HepG2 (cell line): ENCODE results near the gene VSX1. TPM values are rescaled to one million over a fixed set of nuclear protein-coding genes. Genes with fewer than 3 reads are reported as not detected.

Experiments
- ATAC-seq: fragments of 200-7000 bp; cut with Tn5 transposase; 3 replicates; pipeline ENCODE4 v1.9.1; 2020; ENCODE audit warnings: mild to moderate bottlenecking, moderate library complexity
- BruUV-seq: library from RNA; stranded (reverse); fragments of 400-500 nt; replicated peaks from 2 replicates; lab custom pipeline; 2021; lab: Mats Ljungman, UMichigan
- CTCF ChIA-PET: fragments of 300-600 bp; formaldehyde crosslinking; extraction: SDS; loops from one replicate; lab custom pipeline; 2021; ENCODE audit warnings: low total read pairs, inconsistent platforms, low intra/inter-chr PET ratio; lab: Yijun Ruan, JAX
- POLR2A ChIA-PET: fragments of 350-600 bp; sonication (Branson Sonifier 250); formaldehyde crosslinking; loops from one replicate; lab custom pipeline; 2020; ENCODE audit warnings: antibody characterized with exemption, inconsistent platforms; lab: Yijun Ruan, JAX
- DNase-seq: peaks from one replicate; pipeline ENCODE4 v3.0.0-alpha.2; 2015; ENCODE audit warnings: low spot score
- FAIRE-seq: peaks from 3 replicates; lab custom pipeline; 2011; peaks lifted over from hg19 to GRCh38; lab: Jason Lieb, UNC
- H2AFZ ChIP-seq: one replicate; pipeline ENCODE4 v1.6.1; 2011; ENCODE audit warnings: low read length, inconsistent platforms
- H3K27ac ChIP-seq: fragments of 300-600 bp; 3 replicates; pipeline ENCODE4 v1.8.0; 2011; ENCODE audit warnings: mixed run types, mild to moderate bottlenecking, mixed read lengths, low read length, inconsistent platforms; ENCODE audit not compliant: insufficient read depth; ENCODE audit errors: extremely low read length
- H3K27me3 ChIP-seq, 2 experiments: fragments of 200-600 bp in 1 of 2; 2 replicates in 1 of 2; 3 replicates in 1 of 2; pipeline versions ENCODE4 v1.6.0 to v1.8.0; 2011; ENCODE audit warnings: low read length in 2 of 2, mild to moderate bottlenecking in 2 of 2, moderate library complexity in 2 of 2, inconsistent platforms in 1 of 2; ENCODE audit not compliant: insufficient read depth in 2 of 2, control insufficient read depth in 1 of 2
- H3K36me3 ChIP-seq, 2 experiments: fragments of 200-600 bp in 1 of 2; replicated peaks in 1 of 2; 2 replicates in 1 of 2; 3 replicates in 1 of 2; pipeline versions ENCODE4 v1.5.1 to v1.8.0; 2011; ENCODE audit warnings: low read length in 2 of 2, inconsistent platforms in 1 of 2; ENCODE audit not compliant: insufficient read depth in 2 of 2, control insufficient read depth in 1 of 2
- H3K4me1 ChIP-seq: 2 replicates; pipeline ENCODE4 v1.5.1; 2012; ENCODE audit warnings: low read length, inconsistent platforms; ENCODE audit not compliant: insufficient read depth
- H3K4me2 ChIP-seq: 2 replicates; pipeline ENCODE4 v1.6.0; 2011; ENCODE audit warnings: low read depth, low read length, inconsistent platforms
- H3K4me3 ChIP-seq, 3 experiments: fragments of 200-600 bp in 1 of 3; sonication (generic), shearing (Covaris generic) in 1 of 3; replicated peaks in 1 of 3; 2 replicates each; pipeline ENCODE4 v1.5.1; 2011 to 2016; ENCODE audit warnings: low read length in 3 of 3, inconsistent platforms in 2 of 3, low read depth in 2 of 3, mild to moderate bottlenecking in 2 of 3, control low read depth in 1 of 3, mixed read lengths in 1 of 3; ENCODE audit not compliant: insufficient read depth in 1 of 3
- H3K79me2 ChIP-seq: one replicate; pipeline ENCODE4 v1.6.1; 2011; ENCODE audit warnings: low read length, inconsistent platforms; ENCODE audit not compliant: insufficient read depth
- H3K9ac ChIP-seq: 2 replicates; pipeline ENCODE4 v1.6.0; 2011; ENCODE audit warnings: mild to moderate bottlenecking, low read depth, low read length, inconsistent platforms; ENCODE audit not compliant: insufficient read depth
- H3K9me3 ChIP-seq: 2 replicates; pipeline ENCODE4 v1.5.1; 2012; ENCODE audit warnings: mild to moderate bottlenecking, low read length
- H4K20me1 ChIP-seq: 2 replicates; pipeline ENCODE4 v1.6.0; 2011; ENCODE audit warnings: inconsistent platforms, mild to moderate bottlenecking, low read length, moderate library complexity; ENCODE audit not compliant: insufficient read depth
- FOXA3 ChIP-seq: IDR thresholded peaks from 2 replicates; pipeline ENCODE4 v1.6.1; 2016; ENCODE audit warnings: missing genetic modification reagents, missing compliant biosample characterization
- HNF1A ChIP-seq, 2 experiments: sonication (generic) in 1 of 2; formaldehyde crosslinking in 1 of 2; IDR thresholded peaks; 2 replicates each; pipeline versions ENCODE4 v1.4.0 to v1.6.1; 2016 to 2020; ENCODE audit warnings: borderline replicate concordance in 1 of 2, low read depth in 1 of 2, mild to moderate bottlenecking in 1 of 2, missing genetic modification reagents in 1 of 2
- MAFK ChIP-seq, 2 experiments: IDR thresholded peaks in 1 of 2; conservative IDR thresholded peaks in 1 of 2; 2 replicates each; pipeline ENCODE4 v1.6.1; 2011; ENCODE audit warnings: improper control_type of control experiment in 2 of 2, low read length in 2 of 2
- NFRKB ChIP-seq: fragments of 450-650 bp; IDR thresholded peaks from 2 replicates; pipeline ENCODE4 v1.6.1; 2017
- TGIF2 ChIP-seq: IDR thresholded peaks from 2 replicates; pipeline ENCODE4 v1.6.1; 2016; ENCODE audit warnings: control low read depth, missing compliant biosample characterization
- ZFP91 ChIP-seq: sonication (generic); formaldehyde crosslinking; IDR thresholded peaks from 2 replicates; pipeline ENCODE4 v1.9.0; 2022; ENCODE audit warnings: missing genetic modification reagents, mild to moderate bottlenecking, borderline replicate concordance
- ZSCAN5A ChIP-seq: sonication (generic); formaldehyde crosslinking; IDR thresholded peaks from 2 replicates; pipeline ENCODE4 v1.8.0; 2022; ENCODE audit warnings: mild to moderate bottlenecking, missing genetic modification reagents, borderline replicate concordance
- WGBS: methylation state at CpG from one replicate; pipeline ENCODE4 v1.1.6; 2017; ENCODE audit warnings: low lambda C conversion rate; 5-methylcytosine and 5-hydroxymethylcytosine counted together
- in situ Hi-C: cut with HindIII; loops from 2 replicates; pipeline ENCODE4 v1.10.0; 2017; ENCODE audit warnings: low pct_unique_long_range_greater_than_20kb; ENCODE audit not compliant: extremely low pct_ligation_motif_present
- intact Hi-C: fragments of 100-400 bp; cut with micrococcal nuclease; formaldehyde crosslinking; loops from one replicate; pipeline ENCODE4 v1.10.0; 2022; ENCODE audit not compliant: unreplicated experiment
- polyA plus RNA-seq, 8 experiments: library from polyadenylated mRNA; depleted of rRNA in 3 of 8; stranded (reverse) in 7 of 8; unstranded in 1 of 8; fragments of >200 nt; fragmentation: Illumina TruSeq in 4 of 8; extraction: Trizol in 4 of 8; gene quantifications; 2 replicates each; pipeline versions ENCODE4 v1.2.1 to v1.2.3, GENCODE V29; 2011 to 2016; ENCODE audit warnings: low read depth in 4 of 8, missing spikeins in 1 of 8, mixed read lengths in 1 of 8; ENCODE audit not compliant: insufficient read depth in 1 of 8
- total RNA-seq, 5 experiments: library from RNA; depleted of rRNA; stranded (reverse); fragments of >200 nt; fragmentation: Illumina TruSeq; extraction: Trizol; gene quantifications; 2 replicates each; pipeline ENCODE4 v1.2.3, GENCODE V29; 2016; ENCODE audit warnings: low read depth in 1 of 5

Gene VSX1
- total and polyA plus RNA-seq, 2 of the 13 experiments (the other 11 are each of a cell fraction or from before 2014, with no cell fraction given), result 0.04 TPM; not detected in 1

GRCh38 chr20:25047766-25048165, 34.2 kb downstream of the VSX1 start:
- 73% methylated on average over 13 of the region's 13 CpGs for WGBS
- Histone ChIP-seq H3K79me2 (peaks cover 3% of the 10 kb centered on the region), H3K36me3 (no peaks in the 10 kb centered on the region; a peak in 1 of 5 replicates), H3K4me3 (no peak overlapping the region), H4K20me1 (no peaks in the 10 kb centered on the region), H3K4me2 (no peak overlapping the region), H3K4me1 (peaks cover 45% of the 10 kb centered on the region), H3K27ac (no peak overlapping the region), H3K9me3 (no peaks in the 10 kb centered on the region), H2AFZ (no peak overlapping the region), H3K9ac (no peak overlapping the region), H3K27me3 (no peaks in the 10 kb centered on the region; a peak in 1 of 5 replicates)
- TF ChIP-seq FOXA3 (CRISPR knock-in tag), result no peak
- ATAC-seq (no peak), DNase-seq (no peak), FAIRE-seq (no peak)
- POLR2A ChIA-PET, result interaction anchor here (1.4 kb wide), 1 partner anchor 12 kb away, joined by 3 read pairs; no protein-coding TSS in a partner anchor
- BruUV-seq, result no TSS peak
- intact Hi-C loops, result loop anchor here (2.0 kb wide), 1 partner anchor 15 kb away; no protein-coding TSS in a partner anchor
- CTCF ChIA-PET, result no interaction called here
- in situ Hi-C loops, result no loop called here

- FAIRE-seq (no peak), DNase-seq (no peak), ATAC-seq (no peak)
- intact Hi-C loops (loop anchor here (1.0 to 2.0 kb wide), 2 partner anchors 8 to 14 kb away; no protein-coding TSS in a partner anchor), in situ Hi-C loops (no loop called here)
- no peak overlapping the region for H3K27ac ChIP-seq
- no TSS peak for BruUV-seq
- H3K36me3 ChIP-seq, result no peaks in the 10 kb centered on the region; a peak in 1 of 5 replicates
- H3K4me3 ChIP-seq, result no peak overlapping the region
- no peaks in the 10 kb centered on the region for H3K9me3 ChIP-seq
- peaks cover 0 to 3% of the 10 kb centered on the region in 2 experiments; a peak in 1 of 5 replicates for H3K27me3 ChIP-seq
- no peak overlapping the region for H2AFZ ChIP-seq
- 52% methylated on average over 21 of the region's 21 CpGs for WGBS
- ChIA-PET POLR2A (interaction anchor here (1.0 to 1.4 kb wide), 2 partner anchors 12 to 14 kb away, joined by 3 to 5 read pairs; no protein-coding TSS in a partner anchor), CTCF (interaction anchor here (0.9 kb wide), 1 partner anchor 19 kb away, joined by 3 read pairs; no protein-coding TSS in a partner anchor)
- H3K4me1 ChIP-seq, result peaks cover 49% of the 10 kb centered on the region
- peaks cover 3% of the 10 kb centered on the region for H3K79me2 ChIP-seq
- H3K9ac ChIP-seq, result no peak overlapping the region
- H3K4me2 ChIP-seq, result no peak overlapping the region
- H4K20me1 ChIP-seq, result no peaks in the 10 kb centered on the region
- TF ChIP-seq MAFK (conservative IDR thresholded peaks at IDR 0.05 in 1 of 2, IDR thresholded peaks at IDR 0.05 in 1 of 2; ENCODE audit: low read length in 2 of 2) (no peak), ZFP91 (CRISPR knock-in tag) (no peak), HNF1A (IDR thresholded peaks at IDR 0.05; ENCODE audit: low read depth) (no peak), HNF1A (CRISPR knock-in tag; IDR thresholded peaks at IDR 0.05; ENCODE audit: borderline replicate concordance) (no peak), NFRKB (no peak), ZSCAN5A (no peak), TGIF2 (CRISPR knock-in tag) (no peak)
These were observed 34.9 kb downstream of the VSX1 start for GRCh38 chr20:25046736-25047666.
